ENCODE data around the gene HOXB2. TPM values are rescaled to one million over a fixed set of nuclear protein-coding genes. Genes with fewer than 3 reads are reported as not detected.

HOXB2 gene
- total and polyA plus RNA-seq, 9 of the 15 experiments (the other 6 are each of a cell fraction or from before 2014, with no cell fraction given), result 2.1 to 97.7 (median 21.2) TPM

GRCh38 chr17:48549281-48549630 is 4.3 kb upstream of the HOXB2 start (continued):
- TF ChIP-seq RBFOX2 (IDR thresholded peaks at IDR 0.05; ENCODE audit: low read depth, low read length), result no peak
- TF ChIP-seq L3MBTL2 (IDR thresholded peaks at IDR 0.05), result 0 out of 2 replicates have a peak, but pooled peaks have one; percentile 12

- Histone ChIP-seq H3K4me2 (ENCODE audit: insufficient read depth, low read length) (peak overlapping the region; percentile 81), H3K9me3 (replicated peaks; ENCODE audit: control insufficient read depth, insufficient read depth, low read depth, low read length) (no peaks in the 10 kb centered on the region), H2AFZ (ENCODE audit: low read depth, low read length) (peak overlapping the region; percentile 20; the same call in 1 of the 2 replicates), H4K20me1 (replicated peaks; ENCODE audit: control insufficient read depth, insufficient read depth, low read length) (no peaks in the 10 kb centered on the region), H3K4me3 (peak overlapping the region; percentile 36; the same call in 1 of the 2 replicates), H3K27me3 (ENCODE audit: control insufficient read depth in 2 of 2, insufficient read depth in 2 of 2, low read length in 2 of 2) (no peaks in the 10 kb centered on the region), H3K36me3 (ENCODE audit: control insufficient read depth, insufficient read depth, low read length) (peaks cover 46% of the 10 kb centered on the region; the same call in 2 of the 3 replicates), H3K9ac (ENCODE audit: insufficient read depth in 1 of 2, low read depth in 2 of 2, low read length in 2 of 2) (peak overlapping the region in 1 of 2 experiments; percentile 93; a peak in 2 of 4 replicates), H3K79me2 (ENCODE audit: control insufficient read depth, insufficient read depth, low read length) (peaks cover 71% of the 10 kb centered on the region), H3K4me1 (replicated peaks in 1 of 2; ENCODE audit: control insufficient read depth in 2 of 2, insufficient read depth in 2 of 2, low read length in 2 of 2) (peaks cover 28 to 49% of the 10 kb centered on the region in 2 experiments), H3K27ac (ENCODE audit: extremely low read depth, low read depth, low read length) (peak overlapping the region; percentile 95), H3K9me1 (ENCODE audit: control insufficient read depth, insufficient read depth, low read length) (no peaks in the 10 kb centered on the region)
- BruUV-seq (replicated peaks), result no TSS peak
- intact Hi-C loops (cut with micrococcal nuclease), result loop anchor here (2.0 kb wide), 1 partner anchor 48 kb away; no protein-coding TSS in a partner anchor
- DNase-seq (ENCODE audit: extremely low read depth in 1 of 4, low spot score in 3 of 4) (no peak), ATAC-seq (no peak), FAIRE-seq (peak; percentile 42)
- ChIA-PET CTCF (ENCODE audit: low intra/inter-chr PET ratio) (no interaction called here), POLR2A (interaction anchor here (0.6 to 2.5 kb wide), 7 partner anchors 11 to 1383 kb away, joined by 3 to 12 read pairs (median 6); no protein-coding TSS in a partner anchor)
- in situ Hi-C loops (cut with MboI), result no loop called here
- WGBS (ENCODE audit: insufficient coverage, low coverage, missing lambda C conversion rate), result 8% methylated on average over 6 of the region's 6 CpGs
- TF ChIP-seq GABPA (tag; conservative IDR thresholded peaks at IDR 0.05; ENCODE audit: low read depth) (0 out of 2 replicates have a peak, but pooled peaks have one; percentile 32), ZNF77 (CRISPR knock-in tag; IDR thresholded peaks at IDR 0.05) (no peak), MEIS2 (IDR thresholded peaks at IDR 0.05; ENCODE audit: partially characterized antibody) (no peak), KDM5B (IDR thresholded peaks at IDR 0.05; ENCODE audit: insufficient replicate concordance, low read depth, low read length) (peak; percentile 5), ESRRA (IDR thresholded peaks at IDR 0.05; ENCODE audit: borderline replicate concordance, low read depth) (peak; percentile 56; the same call in 1 of the 2 replicates), PKNOX1 (IDR thresholded peaks at IDR 0.05) (0 out of 2 replicates have a peak, but pooled peaks have one; percentile 13), TOE1 (IDR thresholded peaks at IDR 0.05; ENCODE audit: borderline replicate concordance) (peak; percentile 60; the same call in 1 of the 2 replicates), TOE1 (CRISPR knock-in tag; IDR thresholded peaks at IDR 0.05; ENCODE audit: borderline replicate concordance, low read depth) (no peak), ATF1 (CRISPR knock-in tag; IDR thresholded peaks at IDR 0.05) (no peak), ATF1 (tag; IDR thresholded peaks at IDR 0.05) (0 out of 2 replicates have a peak, but pooled peaks have one; percentile 0), ETV1 (tag; conservative IDR thresholded peaks at IDR 0.05; ENCODE audit: low read depth) (peak; percentile 3; the same call in 1 of the 2 replicates), NFATC3 (IDR thresholded peaks at IDR 0.05) (no peak), JUND (IDR thresholded peaks at IDR 0.05; ENCODE audit: borderline replicate concordance, low read depth, low read length) (no peak), JUND (tag; IDR thresholded peaks at IDR 0.05; ENCODE audit: borderline replicate concordance, low read depth, low read length) (no peak), ATF7 (IDR thresholded peaks at IDR 0.05) (no peak), PML (IDR thresholded peaks at IDR 0.05; ENCODE audit: low read length) (peak; percentile 11; the same call in 1 of the 2 replicates), ELF2 (CRISPR knock-in tag; IDR thresholded peaks at IDR 0.05) (0 out of 2 replicates have a peak, but pooled peaks have one; percentile 46), FOXJ3 (CRISPR knock-in tag; IDR thresholded peaks at IDR 0.05) (no peak), SP1 (CRISPR knock-in tag; IDR thresholded peaks at IDR 0.05) (no peak)
Observed at GRCh38 chr17:48548523-48549280, 3.8 kb upstream of the HOXB2 start.
